Right lobe of liver (tissue), 6 donors: Measurements from ENCODE around the gene ALPI. TPM values are rescaled to one million over a fixed set of nuclear protein-coding genes. Genes with fewer than 3 reads are reported as not detected.

Experiments
- ATAC-seq, 4 donors: fragments of 200-7000 bp; cut with Tn5 transposase; one replicate each; pipeline ENCODE4 v1.9.1; 2020; ENCODE audit warnings: mild to moderate bottlenecking in 4 of 4, moderate library complexity in 4 of 4
- DNase-seq, 3 donors: peaks; one replicate each; pipeline ENCODE4 v3.0.0-alpha.2; 2020
- H3K27ac ChIP-seq, 3 donors: fragments of 200-600 bp; one replicate each; pipeline ENCODE4 v1.8.0; 2022
- H3K27me3 ChIP-seq, 2 donors: fragments of 200-600 bp; one replicate each; pipeline ENCODE4 v1.8.0; 2022
- H3K36me3 ChIP-seq, 4 donors: fragments of 200-600 bp; sonication (generic) in 1 of 4; one replicate each; pipeline versions ENCODE4 v1.5.1 to v1.8.0; 2017 to 2022; ENCODE audit warnings: control low read depth in 1 of 4
- H3K4me1 ChIP-seq, 4 donors: fragments of 200-600 bp; sonication (generic) in 1 of 4; one replicate each; pipeline versions ENCODE4 v1.5.1 to v1.8.0; 2017 to 2022; ENCODE audit warnings: control low read depth in 1 of 4
- H3K4me3 ChIP-seq, 3 donors: fragments of 200-600 bp; one replicate each; pipeline ENCODE4 v1.8.0; 2022
- H3K9me3 ChIP-seq, 4 donors: fragments of 200-600 bp; sonication (generic) in 1 of 4; one replicate each; pipeline versions ENCODE4 v1.5.1 to v1.8.0; 2017 to 2022; ENCODE audit warnings: control low read depth in 1 of 4
- CTCF ChIP-seq, 4 donors: fragments of 200-600 bp in 3 of 4; fragments of 450-650 bp in 1 of 4; IDR thresholded peaks; one replicate each; pipeline versions ENCODE4 v1.5.1 to v1.8.0; 2016 to 2022; ENCODE audit warnings: antibody characterized with exemption in 4 of 4, mild to moderate bottlenecking in 2 of 4
- POLR2A ChIP-seq: fragments of 450-650 bp; IDR thresholded peaks from one replicate; pipeline ENCODE4 v1.6.1; 2017; ENCODE audit warnings: antibody characterized with exemption, mild to moderate bottlenecking
- WGBS: methylation state at CpG from one replicate; pipeline ENCODE4 v1.1.6; 2018; ENCODE audit warnings: low coverage, low lambda C conversion rate; ENCODE audit not compliant: insufficient coverage; ENCODE audit errors: missing lambda C conversion rate; 5-methylcytosine and 5-hydroxymethylcytosine counted together
- intact Hi-C, 2 donors: fragments of 100-400 bp; cut with DNase I; formaldehyde crosslinking; loops; one replicate each; pipeline versions ENCODE4 v1.11.2 to v1.14.1; 2022
- total RNA-seq, 6 experiments: library from RNA; depleted of rRNA in 2 of 6; stranded (reverse); fragments of >200 nt in 2 of 6; fragmentation: NEBNext Ultra II Directional in 3 of 6; extraction: Animal tissue kit (Norgen Biotek cat#: 25700) in 3 of 6; gene quantifications; one replicate each; pipeline versions ENCODE4 v1.1.0 to v1.2.4, GENCODE V29; 2016 to 2023
- donor health status: DM: no; HTN: yes; CAD: no.
- donor health status: DM: no; HTN: no; CAD: no.
- donor health status: DM: no; HTN: no; CAD: no.
- donor health status: DM: no; HTN: yes; CAD: no.
- donor health status: DM: no; HTN: yes; CAD: no.

The ALPI gene
- total RNA-seq, 6 experiments from 2014 or later, result 0.19 to 0.25 TPM; not detected in 4

GRCh38 chr2:232483311-232483922 is 27.5 kb downstream of the ALPI start:
- Histone ChIP-seq H3K4me3 (no peak overlapping the region), H3K9me3 (no peaks in the 10 kb centered on the region), H3K4me1 (peaks cover 0 to 8% (median 0%) of the 10 kb centered on the region in 4 donors), H3K27me3 (peaks cover 0 to 16% of the 10 kb centered on the region in 2 donors), H3K27ac (no peak overlapping the region), H3K36me3 (no peaks in the 10 kb centered on the region)
- DNase-seq (peak in 2 of 3 donors; percentile 15 to 32), ATAC-seq (no peak)
- intact Hi-C loops, result no loop called here
- TF ChIP-seq CTCF (IDR thresholded peaks at IDR 0.05) (no peak), POLR2A (no peak)
- WGBS, result 89% methylated on average over 3 of the region's 10 CpGs

- Histone ChIP-seq H3K4me3 (no peak overlapping the region), H3K9me3 (no peaks in the 10 kb centered on the region), H3K27ac (no peak overlapping the region), H3K36me3 (no peaks in the 10 kb centered on the region), H3K27me3 (peaks cover 0 to 16% of the 10 kb centered on the region in 2 donors), H3K4me1 (peaks cover 0 to 8% (median 0%) of the 10 kb centered on the region in 4 donors)
- no peak for ATAC-seq
- DNase-seq, result peak in 2 of 3 donors; percentile 7 to 52
- intact Hi-C loops, result no loop called here
- no peak for TF ChIP-seq CTCF (IDR thresholded peaks at IDR 0.05)
- TF ChIP-seq POLR2A, result no peak
- 93% methylated on average over 5 of the region's 19 CpGs for WGBS
Observed at GRCh38 chr2:232483923-232484627, 28.1 kb downstream of the ALPI start.

- WGBS, result 63% methylated on average over 3 of the region's 12 CpGs
- Histone ChIP-seq H3K36me3 (no peaks in the 10 kb centered on the region), H3K4me1 (peaks cover 0 to 8% (median 0%) of the 10 kb centered on the region in 4 donors), H3K4me3 (no peak overlapping the region), H3K27ac (no peak overlapping the region), H3K27me3 (peaks cover 0 to 16% of the 10 kb centered on the region in 2 donors), H3K9me3 (no peaks in the 10 kb centered on the region)
- no peak for ATAC-seq
- peak in 1 of 3 donors; percentile 10 for DNase-seq
- intact Hi-C loops, result no loop called here
- TF ChIP-seq CTCF (IDR thresholded peaks at IDR 0.05) (no peak), POLR2A (no peak)
Observed at GRCh38 chr2:232484628-232485347, 28.8 kb downstream of the ALPI start.

- no peak for ATAC-seq
- no peak overlapping the region for H3K27ac ChIP-seq
- H3K4me1 ChIP-seq, result peaks cover 0 to 8% (median 0%) of the 10 kb centered on the region in 4 donors
- H3K9me3 ChIP-seq, result no peaks in the 10 kb centered on the region
- TF ChIP-seq CTCF (IDR thresholded peaks at IDR 0.05), result no peak
- no peak for TF ChIP-seq POLR2A
- H3K4me3 ChIP-seq, result no peak overlapping the region
- WGBS, result 8% methylated on average over 8 of the region's 22 CpGs
- no peak for DNase-seq
- intact Hi-C loops, result no loop called here
- H3K27me3 ChIP-seq, result peaks cover 0 to 16% of the 10 kb centered on the region in 2 donors
- H3K36me3 ChIP-seq, result no peaks in the 10 kb centered on the region
Observed at GRCh38 chr2:232485348-232485756, 29.4 kb downstream of the ALPI start.
